NCI-H82 treated with DMSO at 0.1 percent for 48 hours (cell line): ENCODE results near the gene TENM4.
A peak's percentile ranks its signal among the peaks of the same experiment; 100 is the strongest.

Source experiments
- DNase-seq: peaks from one replicate; lab custom pipeline; 2025; ENCODE audit not compliant: unreplicated experiment; lab: John Stamatoyannopoulos, UW

Gene TENM4

GRCh38 chr11:78949976-78950690 is 490.7 kb downstream of the TENM4 start:
- peak; percentile 11 for DNase-seq

- DNase-seq, result no peak
These were observed 493.6 kb downstream of the TENM4 start for GRCh38 chr11:78946945-78947902.

DNA sequence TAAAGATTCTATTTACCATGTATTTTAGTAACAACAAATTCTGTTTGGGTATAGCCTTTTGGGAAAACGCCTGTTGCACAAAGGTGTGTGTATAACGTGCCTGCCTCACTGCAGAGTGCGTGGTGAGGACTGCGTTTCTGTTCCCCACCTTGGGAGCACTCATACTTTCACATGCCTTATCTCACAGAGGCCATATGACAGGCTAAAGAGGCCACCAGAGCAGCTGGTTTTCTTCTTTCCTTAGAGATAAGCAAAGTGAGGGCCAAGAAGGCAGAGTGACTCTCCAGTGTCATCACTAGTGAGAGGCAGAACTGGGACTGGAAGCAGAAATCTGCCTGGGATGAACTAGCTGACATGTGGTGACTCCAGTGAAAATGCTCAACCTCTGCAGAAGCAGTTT is 497.0 kb downstream of the TENM4 start:
- DNase-seq, result no peak

DNA sequence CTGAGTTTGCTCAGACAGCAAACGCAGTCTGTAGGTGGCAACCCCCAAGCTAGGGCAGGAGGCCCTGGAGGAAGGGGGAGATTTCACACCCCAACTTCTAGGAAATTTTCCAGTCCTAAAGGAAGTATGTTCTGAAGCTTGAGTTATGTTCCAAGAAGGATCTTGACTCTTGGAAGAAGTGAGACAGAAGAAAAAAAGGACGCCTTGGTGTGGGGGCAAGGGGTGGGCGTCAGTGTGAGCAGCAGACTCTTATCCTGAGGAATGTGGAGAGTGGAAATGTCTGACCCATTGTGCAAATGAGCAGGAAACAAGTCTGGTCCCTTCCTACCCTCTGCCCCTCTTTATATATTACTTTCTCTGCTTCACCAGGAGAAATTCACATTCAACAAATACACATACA is 497.7 kb downstream of the TENM4 start:
- no peak for DNase-seq

DNA sequence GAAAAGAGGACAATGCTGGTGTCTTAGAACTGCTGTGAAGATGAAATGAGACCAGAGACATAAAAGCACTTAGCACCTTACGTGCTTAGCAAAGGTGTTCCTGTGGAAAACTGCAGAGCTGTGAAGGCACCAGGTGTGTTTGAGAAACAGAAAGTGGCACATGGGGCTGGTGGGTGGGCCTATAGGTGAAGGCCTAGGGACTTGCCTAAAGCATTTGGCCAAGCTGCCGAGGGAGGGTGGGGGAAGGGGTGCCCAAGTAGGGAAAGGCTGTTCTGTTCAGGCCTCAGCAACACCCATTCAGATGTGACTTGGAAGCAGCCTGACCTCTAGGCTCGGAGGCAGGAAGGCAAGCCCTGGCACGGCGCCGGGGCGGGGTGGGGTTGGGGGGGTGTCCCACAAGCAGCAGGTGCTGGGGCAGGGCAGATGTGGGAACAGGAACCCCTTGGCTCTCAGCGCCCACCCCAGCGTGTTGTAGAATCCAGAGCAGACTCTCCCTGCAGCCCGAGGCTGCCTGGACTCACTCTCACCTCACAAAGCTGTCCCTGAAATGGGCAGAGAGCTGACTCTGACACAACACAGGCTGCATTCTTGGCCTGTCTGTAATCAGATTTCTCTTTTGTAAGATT is 499.5 kb downstream of the TENM4 start:
- DNase-seq, result no peak

DNA sequence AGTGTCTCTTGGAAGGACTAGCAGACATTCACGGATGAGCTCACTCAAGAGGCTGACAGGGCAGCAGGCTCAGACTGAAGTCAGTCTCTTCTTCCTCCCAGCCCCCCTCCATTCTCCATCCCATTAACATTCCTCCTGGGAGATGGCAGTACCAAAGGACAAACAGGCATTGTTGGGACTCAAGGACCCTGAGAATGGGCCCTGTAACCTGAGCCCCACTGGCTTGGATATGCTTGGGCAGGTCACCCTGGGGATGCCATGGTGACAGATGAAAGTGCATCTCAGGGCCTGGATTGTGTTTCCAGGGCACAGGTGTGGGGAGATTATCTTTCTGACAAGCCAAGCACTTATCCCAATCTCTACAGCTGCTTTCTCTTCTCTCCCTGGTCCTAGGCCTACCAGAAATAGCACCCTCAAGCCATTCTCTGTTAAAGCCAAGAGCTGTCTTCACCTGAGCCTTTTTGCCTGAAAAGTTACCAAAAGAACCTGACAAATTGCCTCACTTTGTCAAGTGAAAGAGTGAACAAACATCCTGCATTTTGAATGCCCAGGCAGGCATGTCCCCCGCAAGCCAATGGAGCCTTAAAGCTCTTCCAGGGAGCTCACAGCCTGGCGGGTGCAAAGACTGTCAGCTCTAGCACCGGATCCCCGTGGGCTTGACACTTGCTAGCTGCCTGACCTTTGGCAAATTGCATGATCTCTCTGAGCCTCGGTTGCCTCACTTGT is 500.2 kb downstream of the TENM4 start:
- DNase-seq, result peak; percentile 82

DNA sequence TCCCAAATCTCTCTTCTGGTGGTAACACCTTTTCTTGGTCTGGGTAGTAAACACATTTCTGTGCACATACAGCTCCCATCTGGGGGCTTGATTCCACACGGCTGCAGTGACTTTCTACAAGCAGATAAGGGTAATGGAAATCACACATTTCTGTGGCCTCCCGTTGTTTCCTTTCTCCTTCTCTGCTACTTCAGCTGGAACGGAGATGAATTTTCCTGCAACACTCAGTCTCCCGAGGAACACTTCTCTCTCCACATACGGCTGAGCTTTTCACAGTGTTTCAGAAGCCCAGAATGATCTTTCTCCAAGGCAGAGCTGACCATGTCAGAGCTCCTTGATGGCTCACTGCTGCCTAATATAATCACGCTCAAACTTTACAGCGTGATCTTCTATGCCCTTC is 501.9 kb downstream of the TENM4 start:
- no peak for DNase-seq

DNA sequence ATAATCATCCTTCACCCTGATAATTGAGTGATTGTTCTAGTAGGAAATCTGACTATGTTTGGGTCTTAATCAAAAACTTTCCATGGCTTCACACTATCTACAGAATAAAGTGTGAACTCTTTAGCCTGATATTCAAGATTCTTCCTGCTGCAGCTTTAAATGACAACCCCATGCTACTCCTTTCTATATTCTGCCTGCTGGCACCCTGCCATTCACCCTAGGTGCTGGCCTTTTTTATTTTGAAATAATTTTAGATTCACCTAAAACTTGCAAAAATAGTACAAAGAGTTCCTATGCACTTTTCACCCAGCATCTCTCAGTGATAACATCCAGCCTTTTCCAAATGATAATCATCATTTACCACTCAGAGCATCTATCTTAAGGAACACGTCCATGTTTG is 502.8 kb downstream of the TENM4 start:
- no peak for DNase-seq

GRCh38 chr11:78935398-78936068 is 505.3 kb downstream of the TENM4 start:
- no peak for DNase-seq

DNA sequence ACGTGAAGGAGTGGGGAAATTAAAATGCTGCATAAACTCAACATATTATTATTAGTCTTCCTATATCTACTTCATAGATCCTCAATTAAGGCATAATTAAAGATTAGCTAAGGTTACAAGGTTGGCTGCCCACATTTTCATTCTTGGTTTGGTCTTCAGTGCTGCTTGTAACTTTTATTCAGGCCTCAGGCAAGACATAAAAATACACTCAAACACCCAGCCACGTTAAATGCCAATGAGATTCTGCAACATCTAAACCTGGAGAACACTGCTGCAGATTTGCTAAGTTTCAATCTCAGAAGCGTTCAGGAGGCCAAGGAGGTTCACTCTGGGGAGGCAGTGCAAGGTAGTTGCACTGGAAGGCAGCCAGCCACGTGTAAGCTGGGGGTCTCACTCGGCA is 507.5 kb downstream of the TENM4 start:
- DNase-seq, result no peak

DNA sequence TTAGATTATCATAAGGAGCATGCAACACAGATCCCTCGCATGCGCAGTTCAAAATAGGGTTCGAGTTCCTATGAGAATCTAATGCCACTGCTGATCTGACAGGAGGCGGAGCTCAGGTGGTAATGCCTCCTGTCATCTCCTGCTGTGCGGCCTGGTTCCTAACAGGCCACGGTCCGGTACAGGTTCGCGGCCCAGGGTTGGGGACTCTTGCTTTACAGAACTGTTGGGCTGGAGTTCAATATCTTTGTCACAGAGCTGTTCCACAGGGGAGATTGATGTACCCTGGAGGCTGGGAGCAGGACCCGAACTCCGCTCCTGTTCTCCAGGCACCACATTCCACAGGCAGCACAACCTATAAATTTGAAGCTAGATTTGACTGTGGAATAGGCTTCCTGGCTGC is 508.1 kb downstream of the TENM4 start:
- no peak for DNase-seq

DNA sequence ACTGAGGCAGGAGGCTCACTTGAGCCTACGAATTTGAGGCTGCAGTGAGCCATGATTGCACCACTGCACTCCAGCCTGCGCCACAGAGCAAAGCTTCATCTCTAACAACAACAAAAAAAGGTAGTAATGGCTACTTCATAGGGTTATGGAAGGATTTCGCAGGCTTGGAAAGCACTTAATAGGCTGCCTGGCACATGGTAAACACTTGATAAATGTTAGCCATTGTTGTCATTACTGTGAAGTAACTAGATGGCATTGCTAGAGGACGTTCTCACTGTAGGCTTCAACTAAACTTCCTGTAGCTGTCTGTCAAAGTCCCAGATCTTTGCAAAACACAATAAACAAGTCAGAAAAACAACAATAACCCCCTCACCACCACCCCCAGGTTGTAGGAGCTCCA is 508.9 kb downstream of the TENM4 start:
- no peak for DNase-seq

DNA sequence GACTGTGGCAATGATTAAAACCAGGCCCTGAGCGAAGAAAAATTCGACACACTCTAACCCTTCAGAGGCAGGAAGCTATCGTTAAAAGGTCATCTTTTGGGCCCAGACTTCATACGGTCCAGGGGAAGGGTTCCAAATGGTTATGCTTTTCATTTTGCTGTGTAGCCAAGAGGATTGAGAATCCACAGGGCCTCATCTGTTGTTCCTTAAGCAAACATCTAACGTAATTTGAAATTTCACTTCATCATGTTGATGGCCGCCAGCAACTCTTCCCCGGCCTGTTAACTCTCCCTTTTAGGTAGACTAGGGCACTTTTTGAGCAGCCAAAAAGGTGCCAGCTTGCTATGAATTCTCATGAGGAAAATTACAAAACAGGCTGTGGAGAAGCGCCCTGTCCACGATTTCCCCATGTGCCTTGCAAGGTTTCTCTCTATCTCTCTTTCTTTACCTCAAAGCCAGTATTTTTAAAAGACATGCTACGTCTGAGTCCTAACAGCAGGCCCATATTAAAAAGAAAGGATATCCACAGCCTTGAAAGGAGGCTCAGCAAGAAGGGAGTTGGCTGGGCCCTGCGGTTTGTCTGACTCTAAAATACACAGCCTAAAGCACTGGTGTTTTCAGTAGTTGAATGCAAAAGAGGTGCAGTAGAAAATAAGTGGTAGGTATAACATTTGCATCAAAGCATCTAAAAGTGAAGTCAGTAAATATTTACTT is 509.9 kb downstream of the TENM4 start:
- no peak for DNase-seq

DNA sequence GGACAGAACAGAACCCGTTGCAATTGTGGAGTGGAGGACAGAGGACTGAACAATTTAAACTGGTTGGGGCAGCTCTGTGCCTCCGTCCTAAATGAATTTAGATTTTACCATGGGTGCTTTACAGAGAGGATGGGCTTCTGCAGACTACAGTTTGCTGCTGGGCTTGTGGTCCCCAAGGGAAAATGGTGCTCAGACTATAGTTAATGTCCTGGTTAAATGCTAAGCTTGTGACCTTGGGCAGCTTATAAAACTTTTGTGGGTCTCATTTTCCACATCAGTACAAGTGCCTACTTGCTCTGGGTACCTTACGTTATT is 511.0 kb downstream of the TENM4 start:
- no peak for DNase-seq

GRCh38 chr11:78929207-78929905 is 511.5 kb downstream of the TENM4 start:
- no peak for DNase-seq

GRCh38 chr11:78927511-78927910 is 513.3 kb downstream of the TENM4 start:
- no peak for DNase-seq

GRCh38 chr11:78926633-78927338 is 514.0 kb downstream of the TENM4 start:
- no peak for DNase-seq

DNA sequence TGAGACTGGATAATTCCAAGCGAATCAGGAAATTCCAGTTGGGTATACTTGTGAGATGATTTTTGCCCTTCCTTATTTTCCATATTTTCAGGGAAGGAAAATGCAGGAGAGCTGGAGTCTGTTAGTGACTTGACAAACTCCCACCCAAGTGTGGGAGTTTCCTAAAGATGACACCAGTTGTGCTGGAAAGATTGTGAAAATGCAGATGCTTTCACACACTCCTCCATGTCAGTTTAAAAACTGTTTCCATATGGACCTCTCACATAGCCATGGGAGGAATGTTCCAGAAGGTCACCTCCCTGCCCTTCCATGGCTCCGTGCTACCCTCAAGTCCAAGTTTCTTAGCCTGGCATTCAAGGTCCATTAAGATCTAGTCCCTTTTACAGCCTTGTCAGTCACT is 515.4 kb downstream of the TENM4 start:
- no peak for DNase-seq
